GM19468 (cell line): Measurements from ENCODE around the gene C22orf23.

Source experiments
- ATAC-seq: cut with Tn5 transposase; IDR thresholded peaks from one replicate; pipeline ENCODE4 v1.9.1; 2021; ENCODE audit warnings: mild to moderate bottlenecking, moderate library complexity, moderate number of reproducible peaks; ENCODE audit not compliant: unreplicated experiment; ENCODE audit errors: extremely low read depth

The C22orf23 gene

GRCh38 chr22:37906364-37907008 is 46.9 kb downstream of the C22orf23 start:
- ATAC-seq, result no peak

DNA sequence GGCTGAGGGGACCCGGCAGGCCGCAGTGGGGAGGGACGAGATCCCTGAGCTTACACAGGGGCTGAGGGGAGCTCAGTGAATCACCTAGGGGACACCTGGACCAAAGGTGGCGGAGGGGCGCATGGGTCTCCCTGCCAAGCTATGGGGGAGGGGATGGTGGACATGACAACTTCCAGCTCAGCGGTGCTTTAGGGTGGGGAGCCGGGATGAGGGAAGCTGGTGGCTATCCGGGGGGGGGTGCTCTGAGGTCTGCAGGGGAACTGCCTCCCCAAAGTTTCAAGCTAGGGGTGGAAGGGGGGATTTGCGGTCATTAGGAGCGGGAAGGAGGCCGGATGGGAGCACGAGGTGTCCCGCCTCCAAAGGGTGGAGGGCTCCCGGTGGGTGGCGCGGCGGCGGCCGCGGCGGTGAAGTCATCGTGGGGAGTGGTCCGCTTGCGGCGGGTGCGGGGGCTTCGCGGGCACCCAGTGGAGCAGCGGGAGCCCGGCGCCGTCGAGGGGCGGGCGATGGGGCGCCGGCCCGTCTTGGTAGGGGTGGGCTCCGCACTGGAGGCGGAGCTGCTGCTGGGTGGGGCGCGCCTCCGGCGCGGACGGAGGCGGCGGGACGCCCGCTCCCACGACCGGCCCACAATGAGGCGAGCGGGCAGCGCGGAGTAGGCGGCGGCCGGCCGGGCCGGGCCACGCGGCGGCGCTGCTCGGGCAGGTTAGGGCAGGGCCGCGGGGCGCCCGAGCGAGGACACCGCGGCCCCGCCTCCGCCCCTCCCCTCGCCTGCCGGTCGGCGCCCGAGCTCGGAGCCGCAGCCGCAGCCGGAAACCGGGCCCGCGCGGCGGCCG is 47.7 kb downstream of the C22orf23 start, which contains the start of gene MICALL1:
MICALL1 (plus strand) TSS at position 764 of the 830 bp plus-strand sequence. CDS start 126 bp downstream, outside the sequence.
- ATAC-seq, result no peak

DNA sequence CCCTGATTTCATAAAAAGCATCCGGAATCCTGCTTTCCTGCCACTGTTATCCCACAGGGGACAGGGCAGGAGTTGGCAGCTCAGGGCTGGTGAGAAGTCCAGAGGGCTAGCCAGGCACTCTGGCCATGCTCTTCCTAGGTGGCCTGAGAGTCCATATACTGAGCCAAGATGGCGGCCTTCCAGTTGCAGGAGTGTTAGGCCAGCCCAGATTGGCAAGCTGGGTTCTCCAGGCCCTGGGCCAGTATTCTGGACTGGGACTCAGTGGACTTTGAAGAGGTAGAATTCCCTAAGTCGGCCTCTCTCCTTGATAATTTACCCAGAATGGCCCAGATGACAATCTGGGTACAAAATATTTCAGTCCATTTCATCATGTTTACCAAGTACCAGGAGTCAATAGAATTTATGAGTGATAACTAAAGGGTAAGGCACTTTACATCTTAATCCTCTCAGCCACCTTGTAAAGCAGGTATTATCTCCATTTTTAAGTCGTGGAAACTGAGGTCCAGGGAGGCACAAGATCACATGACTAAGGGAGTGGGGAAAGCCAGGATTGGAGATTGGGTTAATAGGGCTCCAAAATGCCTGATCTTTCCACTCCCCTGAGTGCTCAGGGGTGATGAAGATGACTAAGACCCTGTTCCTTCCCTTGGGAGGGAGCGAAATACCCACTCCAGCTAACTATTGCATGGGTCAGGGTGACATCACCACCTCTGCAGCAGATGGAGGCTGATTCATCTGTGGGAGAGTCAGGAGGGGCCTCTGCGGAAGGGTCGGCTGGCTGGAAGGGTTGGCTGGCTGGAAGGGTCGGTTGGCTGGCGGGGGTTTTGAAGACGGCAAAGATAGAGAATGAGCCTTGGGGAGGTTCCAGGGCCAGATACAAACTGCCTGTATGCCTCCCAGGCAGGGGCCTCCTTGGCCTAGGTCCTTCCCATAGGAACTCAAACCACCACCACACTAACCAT is 48.5 kb downstream of the C22orf23 start:
- ATAC-seq, result no peak

DNA sequence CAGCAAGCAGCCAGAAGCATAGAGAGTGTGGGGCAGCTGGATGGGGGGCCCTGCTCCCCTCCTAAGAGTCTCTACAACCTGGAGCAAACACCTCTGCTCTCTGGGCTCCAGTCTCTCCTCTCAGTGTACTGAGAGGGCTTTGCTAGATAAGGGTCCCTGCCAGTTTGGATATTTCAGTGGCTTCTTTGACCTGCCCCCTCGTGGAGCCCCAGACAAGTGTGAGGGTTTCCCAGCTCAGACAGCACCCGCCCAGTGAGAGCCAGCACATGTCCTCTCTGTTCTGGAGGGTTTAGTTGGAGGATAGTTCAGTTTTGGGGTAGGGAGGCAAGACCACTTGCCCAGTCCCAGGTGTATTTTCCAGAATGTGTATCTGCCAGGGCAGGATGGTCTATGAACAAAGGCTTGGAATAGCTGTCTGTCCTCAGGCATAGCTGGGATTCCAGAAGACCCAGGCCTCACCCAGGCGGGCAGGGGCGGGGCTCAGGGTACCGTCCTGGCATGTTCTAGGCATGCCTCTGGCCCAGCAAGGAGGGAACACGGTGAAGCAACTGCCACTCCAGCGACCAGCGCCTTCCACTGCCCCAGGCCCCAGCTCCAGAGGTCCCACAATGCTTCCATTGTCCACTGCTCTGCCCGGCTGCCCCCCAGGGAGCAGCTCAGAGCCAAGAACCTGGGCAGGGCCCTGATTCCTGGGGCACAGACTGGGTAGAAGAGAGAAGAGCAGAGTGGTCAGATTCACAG is 54.8 kb downstream of the C22orf23 start:
- ATAC-seq, result no peak

GRCh38 chr22:37897807-37898206 is 55.6 kb downstream of the C22orf23 start:
- ATAC-seq, result no peak

- no peak for ATAC-seq
Observed at GRCh38 chr22:37896939-37897338, 56.5 kb downstream of the C22orf23 start.

DNA sequence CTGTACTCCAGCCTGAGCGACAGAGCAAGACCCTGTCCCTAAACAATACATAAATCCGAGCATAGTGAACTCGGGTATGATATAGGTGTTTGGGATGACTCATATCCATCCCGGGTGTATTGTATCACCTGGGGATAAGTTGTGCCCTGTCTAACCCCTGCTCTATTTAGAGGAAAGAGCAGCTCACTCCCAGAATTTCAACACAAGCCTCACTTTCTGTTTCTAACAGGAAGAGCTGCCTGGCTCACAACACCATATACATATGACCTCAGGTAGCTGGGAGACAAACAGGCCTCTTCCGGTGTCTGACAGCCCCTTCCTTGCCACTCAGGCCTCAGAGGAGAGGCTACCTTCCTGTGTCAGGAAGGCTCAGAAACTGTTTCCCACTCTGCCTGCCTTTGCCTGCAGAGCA is 57.2 kb downstream of the C22orf23 start:
- peak; percentile 46 for ATAC-seq

DNA sequence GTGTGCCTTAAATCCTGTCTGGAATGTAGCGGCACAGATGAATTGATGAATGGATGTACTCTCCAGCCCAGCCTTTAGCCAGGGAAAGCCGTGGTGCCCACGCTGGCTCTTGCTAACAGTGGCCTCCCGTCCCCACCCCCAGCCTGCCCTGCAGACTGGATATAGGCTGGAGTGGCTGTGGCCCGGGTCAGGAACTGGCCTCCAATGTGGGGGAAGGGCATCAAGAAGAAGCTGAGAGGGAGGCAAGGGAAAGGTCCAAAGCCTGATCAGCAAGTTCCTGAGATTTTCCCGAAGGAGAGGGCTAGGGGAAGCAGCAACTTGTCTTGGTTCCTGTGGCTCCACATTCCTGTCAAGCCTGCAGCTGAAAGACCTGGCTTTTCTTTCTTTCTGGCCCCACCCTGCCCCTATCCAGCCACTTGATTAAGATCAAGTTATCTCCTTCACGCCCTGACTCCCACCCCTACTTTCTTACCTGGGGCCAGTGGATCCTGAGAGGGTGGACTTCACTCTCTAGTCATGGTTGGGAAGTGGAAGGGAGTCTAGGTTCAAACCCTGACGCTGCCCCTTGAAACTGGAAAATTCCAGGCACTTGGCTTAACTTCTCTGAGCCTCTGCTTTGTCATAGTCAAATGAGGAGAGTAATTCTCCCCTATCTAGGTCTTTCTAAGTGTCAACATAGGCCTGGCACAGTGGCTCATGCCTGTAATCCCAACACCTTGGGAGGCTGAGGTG is 58.3 kb downstream of the C22orf23 start:
- no peak for ATAC-seq

GRCh38 chr22:37893583-37893983 is 59.8 kb downstream of the C22orf23 start:
- ATAC-seq, result no peak
